HEK293 (cell line): ENCODE results near the gene SRRM1.

Source experiments
- GLIS2 ChIP-seq: fragments of 450-650 bp; formaldehyde crosslinking; IDR thresholded peaks from 2 replicates; pipeline ENCODE4 v1.5.1; 2016; ENCODE audit warnings: missing biosample characterization, missing genetic modification characterization
- HOXA7 ChIP-seq: sonication (generic); formaldehyde crosslinking; IDR thresholded peaks from 2 replicates; pipeline ENCODE4 v1.8.1; 2022; ENCODE audit warnings: missing genetic modification reagents, borderline replicate concordance
- SALL2 ChIP-seq: fragments of 450-650 bp; formaldehyde crosslinking; IDR thresholded peaks from 2 replicates; pipeline ENCODE4 v1.5.0; 2017; ENCODE audit warnings: missing biosample characterization, mild to moderate bottlenecking, missing genetic modification characterization, borderline replicate concordance
- SETDB1 ChIP-seq: IDR thresholded peaks from one replicate; pipeline ENCODE4 v1.6.1; 2017; ENCODE audit warnings: mild to moderate bottlenecking, low read length, moderate library complexity, mixed read lengths; ENCODE audit not compliant: insufficient read length
- ZBTB8A ChIP-seq: fragments of 450-650 bp; formaldehyde crosslinking; IDR thresholded peaks from 2 replicates; pipeline ENCODE4 v1.5.1; 2016; ENCODE audit warnings: missing biosample characterization, missing genetic modification characterization
- ZNF10 ChIP-seq: fragments of 450-650 bp; formaldehyde crosslinking; IDR thresholded peaks from 2 replicates; pipeline ENCODE4 v1.5.1; 2017; ENCODE audit warnings: missing biosample characterization, missing genetic modification characterization
- ZNF2 ChIP-seq: fragments of 450-650 bp; formaldehyde crosslinking; IDR thresholded peaks from 2 replicates; pipeline ENCODE4 v1.5.1; 2016; ENCODE audit warnings: missing biosample characterization, missing genetic modification characterization
- ZNF274 ChIP-seq, 2 experiments: fragments of 200-500 bp in 1 of 2; fragments of 450-650 bp in 1 of 2; sonication (Bioruptor generic) in 1 of 2; formaldehyde crosslinking in 1 of 2; IDR thresholded peaks; 2 replicates each; pipeline versions ENCODE4 v1.5.1 to v1.6.1; 2014 to 2016; ENCODE audit warnings: borderline replicate concordance in 1 of 2, inconsistent platforms in 1 of 2, low read length in 1 of 2, missing biosample characterization in 1 of 2, missing genetic modification characterization in 1 of 2
- ZNF335 ChIP-seq: fragments of 450-650 bp; formaldehyde crosslinking; conservative IDR thresholded peaks from 2 replicates; pipeline ENCODE4 v1.5.1; 2016; ENCODE audit warnings: missing biosample characterization, missing genetic modification characterization
- ZNF341 ChIP-seq: fragments of 450-650 bp; formaldehyde crosslinking; IDR thresholded peaks from 2 replicates; pipeline ENCODE4; 2016; ENCODE audit warnings: low read depth, missing biosample characterization, missing genetic modification characterization
- ZNF391 ChIP-seq: fragments of 450-650 bp; formaldehyde crosslinking; IDR thresholded peaks from 2 replicates; pipeline ENCODE4 v1.5.1; 2016; ENCODE audit warnings: low read depth, missing biosample characterization, missing genetic modification characterization, borderline replicate concordance
- ZNF404 ChIP-seq: fragments of 450-650 bp; formaldehyde crosslinking; IDR thresholded peaks from 2 replicates; pipeline ENCODE4 v1.5.1; 2017; ENCODE audit warnings: missing biosample characterization, missing genetic modification characterization
- ZNF426 ChIP-seq: fragments of 450-650 bp; formaldehyde crosslinking; IDR thresholded peaks from 2 replicates; pipeline ENCODE4 v1.5.1; 2017; ENCODE audit warnings: missing biosample characterization, missing genetic modification characterization, mild to moderate bottlenecking, inconsistent platforms, moderate library complexity
- ZNF544 ChIP-seq: fragments of 450-650 bp; formaldehyde crosslinking; IDR thresholded peaks from 2 replicates; pipeline ENCODE4 v1.5.0; 2017; ENCODE audit warnings: missing biosample characterization, missing genetic modification characterization
- ZNF596 ChIP-seq: fragments of 450-650 bp; IDR thresholded peaks from 2 replicates; pipeline ENCODE4 v1.5.0; 2018; ENCODE audit warnings: missing biosample characterization, mild to moderate bottlenecking, missing genetic modification characterization, moderate library complexity
- ZNF600 ChIP-seq: fragments of 450-650 bp; formaldehyde crosslinking; IDR thresholded peaks from 2 replicates; pipeline ENCODE4 v1.5.1; 2016; ENCODE audit warnings: missing biosample characterization, missing genetic modification characterization
- ZNF621 ChIP-seq: fragments of 450-650 bp; formaldehyde crosslinking; IDR thresholded peaks from 2 replicates; pipeline ENCODE4 v1.5.1; 2017; ENCODE audit warnings: missing biosample characterization, missing genetic modification characterization
- ZNF624 ChIP-seq: fragments of 450-650 bp; formaldehyde crosslinking; IDR thresholded peaks from 2 replicates; pipeline ENCODE4 v1.5.1; 2017; ENCODE audit warnings: missing biosample characterization, missing genetic modification characterization
- ZNF629 ChIP-seq: fragments of 450-650 bp; formaldehyde crosslinking; IDR thresholded peaks from 2 replicates; pipeline ENCODE4 v1.5.1; 2017; ENCODE audit warnings: missing biosample characterization, missing genetic modification characterization
- ZNF677 ChIP-seq: fragments of 450-650 bp; IDR thresholded peaks from 2 replicates; pipeline ENCODE4 v1.5.0; 2018; ENCODE audit warnings: missing biosample characterization, mild to moderate bottlenecking, missing genetic modification characterization, moderate library complexity
- TF ChIP-seq, protein P1 (sequence below): fragments of 450-650 bp; formaldehyde crosslinking; IDR thresholded peaks from 2 replicates; pipeline ENCODE4 v1.5.1; 2016; ENCODE audit warnings: missing biosample characterization, missing genetic modification characterization
- TF ChIP-seq, protein P2 (sequence below): fragments of 450-650 bp; formaldehyde crosslinking; IDR thresholded peaks from 2 replicates; pipeline ENCODE4 v1.5.1; 2016; ENCODE audit warnings: missing biosample characterization, missing genetic modification characterization
- TF ChIP-seq, protein P3 (sequence below): fragments of 450-650 bp; formaldehyde crosslinking; IDR thresholded peaks from 2 replicates; pipeline ENCODE4 v1.5.1; 2016; ENCODE audit warnings: missing biosample characterization, missing genetic modification characterization
- TF ChIP-seq, protein P4 (sequence below): fragments of 450-650 bp; formaldehyde crosslinking; optimal IDR thresholded peaks from 2 replicates; pipeline ENCODE3; 2016; ENCODE audit warnings: missing biosample characterization, mild to moderate bottlenecking, missing genetic modification characterization
- TF ChIP-seq, protein P5 (sequence below): fragments of 450-650 bp; formaldehyde crosslinking; IDR thresholded peaks from 2 replicates; pipeline ENCODE4 v1.5.1; 2016; ENCODE audit warnings: missing biosample characterization, missing genetic modification characterization
- TF ChIP-seq, protein P6 (sequence below): fragments of 450-650 bp; formaldehyde crosslinking; IDR thresholded peaks from 2 replicates; pipeline ENCODE4 v1.5.1; 2017; ENCODE audit warnings: missing biosample characterization, mild to moderate bottlenecking, missing genetic modification characterization, moderate library complexity
- TF ChIP-seq, protein P7 (sequence below): fragments of 450-650 bp; formaldehyde crosslinking; IDR thresholded peaks from 2 replicates; pipeline ENCODE4 v1.5.1; 2016; ENCODE audit warnings: missing biosample characterization, missing genetic modification characterization

Gene SRRM1

DNA sequence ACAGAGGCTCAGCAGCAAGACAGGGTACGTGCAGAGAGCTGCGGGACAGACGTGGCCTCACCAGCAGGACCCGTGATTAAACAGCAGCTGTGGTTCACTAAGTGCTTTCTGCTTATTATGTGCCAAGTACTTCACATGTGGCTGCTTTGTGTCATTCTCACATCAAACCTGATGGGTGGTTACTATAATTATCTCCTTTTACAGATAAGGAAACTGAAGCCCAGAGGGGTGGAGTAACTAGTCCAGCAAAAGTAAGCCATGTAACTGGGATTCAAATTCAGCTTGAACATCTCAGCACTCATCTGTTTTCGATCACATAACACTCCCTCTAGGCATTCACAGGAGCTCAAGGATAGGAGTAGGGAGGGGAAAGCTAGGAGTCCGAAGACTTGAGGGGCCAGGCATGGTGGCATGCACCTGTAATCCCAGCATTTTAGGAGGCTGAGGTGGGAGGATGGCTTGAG, 51.3 kb downstream of the SRRM1 start (continued):
- TF ChIP-seq, protein P1, sequence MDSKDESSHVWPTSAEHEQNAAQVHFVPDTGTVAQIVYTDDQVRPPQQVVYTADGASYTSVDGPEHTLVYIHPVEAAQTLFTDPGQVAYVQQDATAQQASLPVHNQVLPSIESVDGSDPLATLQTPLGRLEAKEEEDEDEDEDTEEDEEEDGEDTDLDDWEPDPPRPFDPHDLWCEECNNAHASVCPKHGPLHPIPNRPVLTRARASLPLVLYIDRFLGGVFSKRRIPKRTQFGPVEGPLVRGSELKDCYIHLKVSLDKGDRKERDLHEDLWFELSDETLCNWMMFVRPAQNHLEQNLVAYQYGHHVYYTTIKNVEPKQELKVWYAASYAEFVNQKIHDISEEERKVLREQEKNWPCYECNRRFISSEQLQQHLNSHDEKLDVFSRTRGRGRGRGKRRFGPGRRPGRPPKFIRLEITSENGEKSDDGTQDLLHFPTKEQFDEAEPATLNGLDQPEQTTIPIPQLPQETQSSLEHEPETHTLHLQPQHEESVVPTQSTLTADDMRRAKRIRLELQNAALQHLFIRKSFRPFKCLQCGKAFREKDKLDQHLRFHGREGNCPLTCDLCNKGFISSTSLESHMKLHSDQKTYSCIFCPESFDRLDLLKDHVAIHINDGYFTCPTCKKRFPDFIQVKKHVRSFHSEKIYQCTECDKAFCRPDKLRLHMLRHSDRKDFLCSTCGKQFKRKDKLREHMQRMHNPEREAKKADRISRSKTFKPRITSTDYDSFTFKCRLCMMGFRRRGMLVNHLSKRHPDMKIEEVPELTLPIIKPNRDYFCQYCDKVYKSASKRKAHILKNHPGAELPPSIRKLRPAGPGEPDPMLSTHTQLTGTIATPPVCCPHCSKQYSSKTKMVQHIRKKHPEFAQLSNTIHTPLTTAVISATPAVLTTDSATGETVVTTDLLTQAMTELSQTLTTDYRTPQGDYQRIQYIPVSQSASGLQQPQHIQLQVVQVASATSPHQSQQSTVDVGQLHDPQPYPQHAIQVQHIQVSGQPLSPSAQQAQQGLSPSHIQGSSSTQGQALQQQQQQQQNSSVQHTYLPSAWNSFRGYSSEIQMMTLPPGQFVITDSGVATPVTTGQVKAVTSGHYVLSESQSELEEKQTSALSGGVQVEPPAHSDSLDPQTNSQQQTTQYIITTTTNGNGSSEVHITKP, result peak; percentile 45; the same call in 1 of the 2 replicates
- peak; percentile 71 for TF ChIP-seq ZNF629
- TF ChIP-seq ZNF426 (tag by site-specific recombination), result no peak
- no peak for TF ChIP-seq SALL2 (tag by site-specific recombination)
- TF ChIP-seq ZNF404, result no peak
- TF ChIP-seq, protein P2, sequence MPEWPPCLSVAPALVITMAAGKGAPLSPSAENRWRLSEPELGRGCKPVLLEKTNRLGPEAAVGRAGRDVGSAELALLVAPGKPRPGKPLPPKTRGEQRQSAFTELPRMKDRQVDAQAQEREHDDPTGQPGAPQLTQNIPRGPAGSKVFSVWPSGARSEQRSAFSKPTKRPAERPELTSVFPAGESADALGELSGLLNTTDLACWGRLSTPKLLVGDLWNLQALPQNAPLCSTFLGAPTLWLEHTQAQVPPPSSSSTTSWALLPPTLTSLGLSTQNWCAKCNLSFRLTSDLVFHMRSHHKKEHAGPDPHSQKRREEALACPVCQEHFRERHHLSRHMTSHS, result no peak
- TF ChIP-seq ZNF2 (tag by site-specific recombination), result no peak
- TF ChIP-seq, protein P3, sequence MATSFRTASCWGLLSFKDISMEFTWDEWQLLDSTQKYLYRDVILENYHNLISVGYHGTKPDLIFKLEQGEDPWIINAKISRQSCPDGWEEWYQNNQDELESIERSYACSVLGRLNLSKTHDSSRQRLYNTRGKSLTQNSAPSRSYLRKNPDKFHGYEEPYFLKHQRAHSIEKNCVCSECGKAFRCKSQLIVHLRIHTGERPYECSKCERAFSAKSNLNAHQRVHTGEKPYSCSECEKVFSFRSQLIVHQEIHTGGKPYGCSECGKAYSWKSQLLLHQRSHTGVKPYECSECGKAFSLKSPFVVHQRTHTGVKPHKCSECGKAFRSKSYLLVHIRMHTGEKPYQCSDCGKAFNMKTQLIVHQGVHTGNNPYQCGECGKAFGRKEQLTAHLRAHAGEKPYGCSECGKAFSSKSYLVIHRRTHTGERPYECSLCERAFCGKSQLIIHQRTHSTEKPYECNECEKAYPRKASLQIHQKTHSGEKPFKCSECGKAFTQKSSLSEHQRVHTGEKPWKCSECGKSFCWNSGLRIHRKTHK (tag by site-specific recombination), result no peak
- TF ChIP-seq ZNF391, result no peak
- no peak for TF ChIP-seq ZNF621 (tag by site-specific recombination)
- no peak for TF ChIP-seq GLIS2 (tag by site-specific recombination)
- TF ChIP-seq, protein P4, sequence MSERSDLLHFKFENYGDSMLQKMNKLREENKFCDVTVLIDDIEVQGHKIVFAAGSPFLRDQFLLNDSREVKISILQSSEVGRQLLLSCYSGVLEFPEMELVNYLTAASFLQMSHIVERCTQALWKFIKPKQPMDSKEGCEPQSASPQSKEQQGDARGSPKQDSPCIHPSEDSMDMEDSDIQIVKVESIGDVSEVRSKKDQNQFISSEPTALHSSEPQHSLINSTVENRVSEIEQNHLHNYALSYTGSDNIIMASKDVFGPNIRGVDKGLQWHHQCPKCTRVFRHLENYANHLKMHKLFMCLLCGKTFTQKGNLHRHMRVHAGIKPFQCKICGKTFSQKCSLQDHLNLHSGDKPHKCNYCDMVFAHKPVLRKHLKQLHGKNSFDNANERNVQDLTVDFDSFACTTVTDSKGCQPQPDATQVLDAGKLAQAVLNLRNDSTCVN (tag by site-specific recombination), result no peak
- TF ChIP-seq ZNF624 (tag by site-specific recombination), result no peak
- peak; percentile 37 for TF ChIP-seq ZNF341
- TF ChIP-seq ZNF677 (tag by site-specific recombination), result no peak
- no peak for TF ChIP-seq SETDB1
- TF ChIP-seq ZNF10 (tag by site-specific recombination), result 0 out of 2 replicates have a peak, but pooled peaks have one; percentile 49
- TF ChIP-seq, protein P5, sequence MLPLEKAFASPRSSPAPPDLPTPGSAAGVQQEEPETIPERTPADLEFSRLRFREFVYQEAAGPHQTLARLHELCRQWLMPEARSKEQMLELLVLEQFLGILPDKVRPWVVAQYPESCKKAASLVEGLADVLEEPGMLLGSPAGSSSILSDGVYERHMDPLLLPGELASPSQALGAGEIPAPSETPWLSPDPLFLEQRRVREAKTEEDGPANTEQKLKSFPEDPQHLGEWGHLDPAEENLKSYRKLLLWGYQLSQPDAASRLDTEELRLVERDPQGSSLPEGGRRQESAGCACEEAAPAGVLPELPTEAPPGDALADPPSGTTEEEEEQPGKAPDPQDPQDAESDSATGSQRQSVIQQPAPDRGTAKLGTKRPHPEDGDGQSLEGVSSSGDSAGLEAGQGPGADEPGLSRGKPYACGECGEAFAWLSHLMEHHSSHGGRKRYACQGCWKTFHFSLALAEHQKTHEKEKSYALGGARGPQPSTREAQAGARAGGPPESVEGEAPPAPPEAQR (tag by site-specific recombination), result no peak
- 0 out of 2 replicates have a peak, but pooled peaks have one; percentile 70 for TF ChIP-seq ZNF600 (tag by site-specific recombination)
- TF ChIP-seq ZNF274 (IDR thresholded peaks at IDR 0.05; ENCODE audit: low read length), result no peak
- no peak for TF ChIP-seq ZNF274 (tag by site-specific recombination; IDR thresholded peaks at IDR 0.05; ENCODE audit: borderline replicate concordance)
- TF ChIP-seq, protein P6, sequence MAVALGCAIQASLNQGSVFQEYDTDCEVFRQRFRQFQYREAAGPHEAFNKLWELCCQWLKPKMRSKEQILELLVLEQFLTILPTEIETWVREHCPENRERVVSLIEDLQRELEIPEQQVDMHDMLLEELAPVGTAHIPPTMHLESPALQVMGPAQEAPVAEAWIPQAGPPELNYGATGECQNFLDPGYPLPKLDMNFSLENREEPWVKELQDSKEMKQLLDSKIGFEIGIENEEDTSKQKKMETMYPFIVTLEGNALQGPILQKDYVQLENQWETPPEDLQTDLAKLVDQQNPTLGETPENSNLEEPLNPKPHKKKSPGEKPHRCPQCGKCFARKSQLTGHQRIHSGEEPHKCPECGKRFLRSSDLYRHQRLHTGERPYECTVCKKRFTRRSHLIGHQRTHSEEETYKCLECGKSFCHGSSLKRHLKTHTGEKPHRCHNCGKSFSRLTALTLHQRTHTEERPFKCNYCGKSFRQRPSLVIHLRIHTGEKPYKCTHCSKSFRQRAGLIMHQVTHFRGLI (tag by site-specific recombination), result peak; percentile 22; the same call in 1 of the 2 replicates
- peak; percentile 39; the same call in 1 of the 2 replicates for TF ChIP-seq ZBTB8A (tag by site-specific recombination)
- TF ChIP-seq, protein P7, sequence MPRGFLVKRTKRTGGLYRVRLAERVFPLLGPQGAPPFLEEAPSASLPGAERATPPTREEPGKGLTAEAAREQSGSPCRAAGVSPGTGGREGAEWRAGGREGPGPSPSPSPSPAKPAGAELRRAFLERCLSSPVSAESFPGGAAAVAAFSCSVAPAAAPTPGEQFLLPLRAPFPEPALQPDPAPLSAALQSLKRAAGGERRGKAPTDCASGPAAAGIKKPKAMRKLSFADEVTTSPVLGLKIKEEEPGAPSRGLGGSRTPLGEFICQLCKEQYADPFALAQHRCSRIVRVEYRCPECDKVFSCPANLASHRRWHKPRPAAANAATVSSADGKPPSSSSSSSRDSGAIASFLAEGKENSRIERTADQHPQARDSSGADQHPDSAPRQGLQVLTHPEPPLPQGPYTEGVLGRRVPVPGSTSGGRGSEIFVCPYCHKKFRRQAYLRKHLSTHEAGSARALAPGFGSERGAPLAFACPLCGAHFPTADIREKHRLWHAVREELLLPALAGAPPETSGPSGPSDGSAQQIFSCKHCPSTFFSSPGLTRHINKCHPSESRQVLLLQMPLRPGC (tag by site-specific recombination), result peak; percentile 71; the same call in 1 of the 2 replicates
- no peak for TF ChIP-seq ZNF335 (tag by site-specific recombination)
- no peak for TF ChIP-seq ZNF596 (tag by site-specific recombination)
- TF ChIP-seq HOXA7 (CRISPR knock-in tag), result no peak
- no peak for TF ChIP-seq ZNF544
